Measurements from ENCODE around the gene SURF1. TPM values are rescaled to one million over a fixed set of nuclear protein-coding genes. Genes with fewer than 3 reads are reported as not detected.
"Not testable (repeated sequence)": the region's sequence is repeated elsewhere in the genome, so short reads cannot be mapped to it uniquely, and the experiment has no call there.

SURF1 gene
- total RNA-seq, 1 experiment from 2014 or later = 57.5 TPM

DNA sequence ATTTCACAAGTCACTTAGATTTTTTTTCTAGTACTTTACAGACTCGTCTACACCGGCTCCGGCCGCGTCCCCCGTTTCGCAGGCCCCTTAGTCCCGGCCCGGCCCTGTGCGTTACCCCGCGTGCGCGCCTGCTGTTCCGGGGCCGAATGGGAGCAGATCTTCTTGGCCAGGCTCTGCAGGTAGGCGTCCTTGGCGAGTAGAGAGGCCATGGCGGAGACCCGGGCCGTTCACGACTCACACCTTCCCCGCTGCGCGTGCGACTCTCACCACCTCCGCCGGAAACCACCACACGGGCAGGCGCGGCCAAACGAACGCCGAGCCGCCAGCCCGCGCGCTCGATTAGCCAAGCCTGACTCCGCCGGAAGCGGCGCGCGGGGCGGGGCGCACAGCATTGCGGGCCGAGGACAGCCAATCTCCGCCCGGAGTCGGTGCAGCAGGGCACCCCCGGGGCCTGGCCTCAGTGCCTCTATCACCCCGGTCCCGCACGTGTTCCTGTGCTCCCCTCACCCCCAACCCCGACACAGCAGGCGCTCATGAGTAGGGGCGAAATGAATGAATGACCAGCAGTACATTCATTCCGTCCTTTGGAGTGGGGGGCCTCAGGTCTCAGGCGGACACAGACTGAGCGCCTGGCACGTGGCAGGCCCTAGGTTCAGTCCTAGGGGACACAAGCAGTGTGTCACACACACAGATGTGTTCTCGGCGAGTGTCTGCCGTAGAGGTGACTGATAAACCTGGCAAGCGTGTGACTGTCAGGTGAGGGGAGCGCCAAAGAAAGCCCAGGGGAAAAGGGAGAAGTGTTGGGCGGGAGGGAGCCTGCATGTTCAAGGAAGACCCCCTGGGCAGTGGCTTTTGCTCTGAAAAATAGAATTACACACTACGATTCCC is 20.1 kb downstream of the SURF1 start, which contains the start of gene SURF6:
Gene SURF6, minus strand, starts transcription at position 265 of the 888 bp plus-strand sequence. Its CDS starts 56 bp downstream, at position 209.
- ChIA-PET CTCF (interaction anchor here (0.7 to 4.4 kb wide), 2 partner anchors 81 to 149 kb away, joined by 3 to 20 read pairs; partner anchors contain the start of gene REXO4), POLR2A (interaction anchor here (0.7 to 0.9 kb wide), 4 partner anchors 17 to 458 kb away, joined by 3 to 5 read pairs (median 4); no protein-coding TSS in a partner anchor)
- no peaks in the 10 kb centered on the region for H3K27me3 Mint-ChIP-seq (ENCODE audit: insufficient read depth, unreplicated experiment)
- peak within 1 kb of the TSS; percentile 57 for H3K4me3 ChIP-seq (ENCODE audit: low read depth, low read length)
- TF ChIP-seq, protein P1, sequence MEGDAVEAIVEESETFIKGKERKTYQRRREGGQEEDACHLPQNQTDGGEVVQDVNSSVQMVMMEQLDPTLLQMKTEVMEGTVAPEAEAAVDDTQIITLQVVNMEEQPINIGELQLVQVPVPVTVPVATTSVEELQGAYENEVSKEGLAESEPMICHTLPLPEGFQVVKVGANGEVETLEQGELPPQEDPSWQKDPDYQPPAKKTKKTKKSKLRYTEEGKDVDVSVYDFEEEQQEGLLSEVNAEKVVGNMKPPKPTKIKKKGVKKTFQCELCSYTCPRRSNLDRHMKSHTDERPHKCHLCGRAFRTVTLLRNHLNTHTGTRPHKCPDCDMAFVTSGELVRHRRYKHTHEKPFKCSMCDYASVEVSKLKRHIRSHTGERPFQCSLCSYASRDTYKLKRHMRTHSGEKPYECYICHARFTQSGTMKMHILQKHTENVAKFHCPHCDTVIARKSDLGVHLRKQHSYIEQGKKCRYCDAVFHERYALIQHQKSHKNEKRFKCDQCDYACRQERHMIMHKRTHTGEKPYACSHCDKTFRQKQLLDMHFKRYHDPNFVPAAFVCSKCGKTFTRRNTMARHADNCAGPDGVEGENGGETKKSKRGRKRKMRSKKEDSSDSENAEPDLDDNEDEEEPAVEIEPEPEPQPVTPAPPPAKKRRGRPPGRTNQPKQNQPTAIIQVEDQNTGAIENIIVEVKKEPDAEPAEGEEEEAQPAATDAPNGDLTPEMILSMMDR (IDR thresholded peaks at IDR 0.05; ENCODE audit: insufficient read depth in 1 of 2, low read depth in 1 of 2, low read length in 1 of 2, severe bottlenecking in 1 of 2, unreplicated experiment in 1 of 2) = no peak
- peak within 1 kb of the TSS; percentile 93 for H3K4me3 Mint-ChIP-seq (ENCODE audit: unreplicated experiment)
- H3K9me3 Mint-ChIP-seq (ENCODE audit: unreplicated experiment) = no peaks in the 10 kb centered on the region
- H3K4me1 ChIP-seq = peaks cover 6% of the 10 kb centered on the region; the same call in 1 of the 2 replicates
- peaks cover 89% of the 10 kb centered on the region for H3K36me3 Mint-ChIP-seq (ENCODE audit: insufficient read depth, unreplicated experiment)
- peak; percentile 92 to 95 for DNase-seq
- H3K27ac Mint-ChIP-seq (ENCODE audit: unreplicated experiment) = peak within 1 kb of the TSS; percentile 95
- no peaks in the 10 kb centered on the region for H3K9me3 ChIP-seq
- peaks cover 10% of the 10 kb centered on the region for H3K36me3 ChIP-seq (ENCODE audit: control insufficient read depth, insufficient read depth, low read length)
- intact Hi-C loops (cut with micrococcal nuclease; ENCODE audit: unreplicated experiment) = no loop called here
- BruUV-seq (replicated peaks) = TSS peak; percentile 90
- H3K27me3 ChIP-seq (replicated peaks; ENCODE audit: control insufficient read depth, insufficient read depth, low read length) = no peaks in the 10 kb centered on the region
- no peaks in the 10 kb centered on the region for H3K4me1 Mint-ChIP-seq (ENCODE audit: low read depth, unreplicated experiment)

DNA sequence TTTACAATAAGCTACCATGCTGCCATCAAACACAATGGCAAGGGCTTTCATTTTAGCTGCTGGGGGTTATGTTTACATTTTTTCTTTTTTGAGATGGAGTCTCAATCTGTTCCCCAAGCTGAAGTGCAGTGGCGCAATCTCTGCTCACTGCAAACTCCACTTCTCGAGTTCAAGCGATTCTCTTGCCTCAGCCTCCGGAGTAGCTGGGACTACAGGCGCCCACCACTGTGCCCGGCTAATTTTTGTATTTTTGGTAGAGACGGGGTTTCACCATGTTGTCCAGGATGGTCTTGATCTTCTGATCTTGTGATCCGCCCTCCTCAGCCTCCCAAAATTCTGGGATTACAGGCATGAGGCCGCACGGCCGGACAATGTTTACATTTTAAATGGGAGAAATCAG is 21.4 kb downstream of the SURF1 start:
- H3K9me3 ChIP-seq; H3K9me3 Mint-ChIP-seq (ENCODE audit: unreplicated experiment); intact Hi-C loops (cut with micrococcal nuclease; ENCODE audit: unreplicated experiment); BruUV-seq (replicated peaks); H3K4me1 ChIP-seq; H3K27me3 ChIP-seq (replicated peaks; ENCODE audit: control insufficient read depth, insufficient read depth, low read length); H3K27me3 Mint-ChIP-seq (ENCODE audit: insufficient read depth, unreplicated experiment); H3K4me1 Mint-ChIP-seq (ENCODE audit: low read depth, unreplicated experiment): not testable (repeated sequence)
- Mint-ChIP-seq H3K27ac (ENCODE audit: unreplicated experiment) (peak overlapping the region; percentile 95), H3K4me3 (ENCODE audit: unreplicated experiment) (peak overlapping the region; percentile 93), H3K36me3 (ENCODE audit: insufficient read depth, unreplicated experiment) (peaks cover 85% of the 10 kb centered on the region)
- H3K36me3 ChIP-seq (ENCODE audit: control insufficient read depth, insufficient read depth, low read length) = peaks cover 13% of the 10 kb centered on the region
- POLR2A ChIA-PET = interaction anchor here (1.2 kb wide), 1 partner anchor 13 kb away, joined by 4 read pairs; the partner anchor contains the start of genes MED22 and RPL7A
- DNase-seq = peak in 1 of 2 experiments; percentile 11
- H3K4me3 ChIP-seq (ENCODE audit: low read depth, low read length) = peak overlapping the region; percentile 57
- CTCF ChIA-PET = interaction anchor here (0.6 to 4.4 kb wide), 2 partner anchors 148 to 418 kb away, joined by 9 to 20 read pairs; no protein-coding TSS in a partner anchor

DNA sequence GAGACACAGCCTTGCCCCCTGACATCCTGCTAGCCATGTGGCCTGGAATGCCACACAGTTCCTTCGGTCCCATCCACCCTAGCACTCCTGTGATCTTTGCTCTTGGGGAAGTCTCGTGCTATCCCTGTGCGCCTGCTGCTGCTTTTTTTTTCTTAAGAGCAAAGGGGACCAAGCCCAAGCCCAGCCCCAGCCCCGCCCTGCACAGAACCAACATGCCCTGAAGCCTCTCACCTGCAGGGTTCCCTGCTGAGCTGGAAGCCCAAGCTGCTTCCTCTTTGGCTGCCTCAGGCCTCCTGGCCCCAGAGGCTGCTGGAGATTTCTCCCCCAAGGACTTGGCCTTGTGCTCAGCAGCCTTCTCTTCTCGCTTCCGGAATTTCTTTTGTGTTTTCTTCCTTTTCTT is 22.1 kb downstream of the SURF1 start:
- BruUV-seq (replicated peaks) = no TSS peak
- Mint-ChIP-seq H3K27ac (ENCODE audit: unreplicated experiment) (no peak overlapping the region), H3K27me3 (ENCODE audit: insufficient read depth, unreplicated experiment) (no peaks in the 10 kb centered on the region), H3K4me3 (ENCODE audit: unreplicated experiment) (peak overlapping the region; percentile 93), H3K4me1 (ENCODE audit: low read depth, unreplicated experiment) (no peaks in the 10 kb centered on the region), H3K9me3 (ENCODE audit: unreplicated experiment) (no peaks in the 10 kb centered on the region), H3K36me3 (ENCODE audit: insufficient read depth, unreplicated experiment) (peaks cover 79% of the 10 kb centered on the region)
- ChIA-PET CTCF (interaction anchor here (4.4 kb wide), 1 partner anchor 147 kb away, joined by 20 read pairs; no protein-coding TSS in a partner anchor), POLR2A (no interaction called here)
- Histone ChIP-seq H3K27me3 (replicated peaks; ENCODE audit: control insufficient read depth, insufficient read depth, low read length) (no peaks in the 10 kb centered on the region), H3K4me3 (ENCODE audit: low read depth, low read length) (no peak overlapping the region), H3K4me1 (peaks cover 6% of the 10 kb centered on the region; the same call in 1 of the 2 replicates), H3K36me3 (ENCODE audit: control insufficient read depth, insufficient read depth, low read length) (peaks cover 13% of the 10 kb centered on the region), H3K9me3 (no peaks in the 10 kb centered on the region)
- TF ChIP-seq, protein P1 (IDR thresholded peaks at IDR 0.05; ENCODE audit: insufficient read depth in 1 of 2, low read depth in 1 of 2, low read length in 1 of 2, severe bottlenecking in 1 of 2, unreplicated experiment in 1 of 2) = no peak
- peak in 1 of 2 experiments; percentile 53 for DNase-seq
- intact Hi-C loops (cut with micrococcal nuclease; ENCODE audit: unreplicated experiment) = no loop called here

All from Caco-2 (cell line).